Right lobe of liver (tissue), 6 donors: ENCODE data around the gene C4A. TPM values are rescaled to one million over a fixed set of nuclear protein-coding genes. Genes with fewer than 3 reads are reported as not detected.
A peak's percentile ranks its signal among the peaks of the same experiment; 100 is the strongest.
"Not testable (repeated sequence)": the region's sequence is repeated elsewhere in the genome, so short reads cannot be mapped to it uniquely, and the experiment has no call there.

Source experiments
- ATAC-seq, 4 donors: fragments of 200-7000 bp; cut with Tn5 transposase; one replicate each; pipeline ENCODE4 v1.9.1; 2020; ENCODE audit warnings: mild to moderate bottlenecking in 4 of 4, moderate library complexity in 4 of 4
- DNase-seq, 3 donors: peaks; one replicate each; pipeline ENCODE4 v3.0.0-alpha.2; 2020
- H3K27ac ChIP-seq, 3 donors: fragments of 200-600 bp; one replicate each; pipeline ENCODE4 v1.8.0; 2022
- H3K27me3 ChIP-seq, 2 donors: fragments of 200-600 bp; one replicate each; pipeline ENCODE4 v1.8.0; 2022
- H3K36me3 ChIP-seq, 4 donors: fragments of 200-600 bp; sonication (generic) in 1 of 4; one replicate each; pipeline versions ENCODE4 v1.5.1 to v1.8.0; 2017 to 2022; ENCODE audit warnings: control low read depth in 1 of 4
- H3K4me1 ChIP-seq, 4 donors: fragments of 200-600 bp; sonication (generic) in 1 of 4; one replicate each; pipeline versions ENCODE4 v1.5.1 to v1.8.0; 2017 to 2022; ENCODE audit warnings: control low read depth in 1 of 4
- H3K4me3 ChIP-seq, 3 donors: fragments of 200-600 bp; one replicate each; pipeline ENCODE4 v1.8.0; 2022
- H3K9me3 ChIP-seq, 4 donors: fragments of 200-600 bp; sonication (generic) in 1 of 4; one replicate each; pipeline versions ENCODE4 v1.5.1 to v1.8.0; 2017 to 2022; ENCODE audit warnings: control low read depth in 1 of 4
- WGBS: methylation state at CpG from one replicate; pipeline ENCODE4 v1.1.6; 2018; ENCODE audit warnings: low coverage, low lambda C conversion rate; ENCODE audit not compliant: insufficient coverage; ENCODE audit errors: missing lambda C conversion rate; 5-methylcytosine and 5-hydroxymethylcytosine counted together
- intact Hi-C, 2 donors: fragments of 100-400 bp; cut with DNase I; formaldehyde crosslinking; loops; one replicate each; pipeline versions ENCODE4 v1.11.2 to v1.14.1; 2022
- total RNA-seq, 6 experiments: library from RNA; depleted of rRNA in 2 of 6; stranded (reverse); fragments of >200 nt in 2 of 6; fragmentation: NEBNext Ultra II Directional in 3 of 6; extraction: Animal tissue kit (Norgen Biotek cat#: 25700) in 3 of 6; gene quantifications; one replicate each; pipeline versions ENCODE4 v1.1.0 to v1.2.4, GENCODE V29; 2016 to 2023
- TF ChIP-seq, protein P1 (sequence below), 4 donors: fragments of 200-600 bp in 3 of 4; fragments of 450-650 bp in 1 of 4; IDR thresholded peaks; one replicate each; pipeline versions ENCODE4 v1.5.1 to v1.8.0; 2016 to 2022; ENCODE audit warnings: antibody characterized with exemption in 4 of 4, mild to moderate bottlenecking in 2 of 4
- donor health status: DM: no; HTN: yes; CAD: no.
- donor health status: DM: no; HTN: no; CAD: no.
- donor health status: DM: no; HTN: no; CAD: no.
- donor health status: DM: no; HTN: yes; CAD: no.
- donor health status: DM: no; HTN: yes; CAD: no.

The C4A gene
- total RNA-seq, 6 experiments from 2014 or later = 1,495 to 2,818 (median 2,205) TPM

DNA sequence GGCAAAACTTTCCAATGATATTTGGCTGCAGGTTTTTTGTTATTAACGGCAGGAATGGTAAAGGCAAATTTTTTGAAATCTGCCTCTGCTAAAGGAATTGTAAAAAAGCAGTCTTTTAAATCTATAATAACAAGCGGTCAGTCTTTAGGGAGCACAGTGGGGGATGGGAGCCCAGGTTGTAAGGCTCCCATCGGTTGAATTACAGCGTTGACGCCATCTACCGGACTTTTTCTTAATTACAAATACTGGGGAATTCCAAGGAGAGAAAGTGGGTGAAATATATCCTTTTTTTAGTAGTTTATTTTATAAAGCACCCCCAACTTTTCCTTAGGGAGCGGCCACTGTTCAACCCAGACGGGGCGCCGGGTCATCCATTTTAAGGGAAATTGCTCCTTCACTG, 7.5 kb downstream of the C4A start:
- intact Hi-C loops = not testable (repeated sequence)

DNA sequence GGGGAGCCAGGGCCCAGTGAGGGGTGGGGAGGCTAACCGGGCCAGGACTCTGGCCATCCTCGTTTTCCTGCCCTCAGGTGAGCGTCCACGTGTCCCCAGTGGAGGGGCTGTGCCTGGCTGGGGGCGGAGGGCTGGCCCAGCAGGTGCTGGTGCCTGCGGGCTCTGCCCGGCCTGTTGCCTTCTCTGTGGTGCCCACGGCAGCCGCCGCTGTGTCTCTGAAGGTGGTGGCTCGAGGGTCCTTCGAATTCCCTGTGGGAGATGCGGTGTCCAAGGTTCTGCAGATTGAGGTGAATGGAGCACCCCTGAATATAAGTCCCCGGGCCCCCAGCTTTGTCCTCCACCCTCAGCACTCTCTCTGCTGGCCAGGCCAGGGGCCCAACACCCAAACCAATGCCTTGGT, 12.6 kb downstream of the C4A start:
- H3K27ac ChIP-seq, H3K36me3 ChIP-seq, H3K4me1 ChIP-seq, ATAC-seq, H3K27me3 ChIP-seq, H3K9me3 ChIP-seq, H3K4me3 ChIP-seq, intact Hi-C loops: not testable (repeated sequence)
- peak in 2 of 3 donors; percentile 14 to 39 for DNase-seq
- no CpG with 5 or more reads among the region's 14 CpGs for WGBS

More for the DNA sequence above, 7.5 kb downstream of the C4A start:
- H3K4me3 ChIP-seq, ATAC-seq, H3K36me3 ChIP-seq, H3K9me3 ChIP-seq, H3K4me1 ChIP-seq, DNase-seq, H3K27me3 ChIP-seq, H3K27ac ChIP-seq: not testable (repeated sequence)
- no CpG with 5 or more reads among the region's 10 CpGs for WGBS

DNA sequence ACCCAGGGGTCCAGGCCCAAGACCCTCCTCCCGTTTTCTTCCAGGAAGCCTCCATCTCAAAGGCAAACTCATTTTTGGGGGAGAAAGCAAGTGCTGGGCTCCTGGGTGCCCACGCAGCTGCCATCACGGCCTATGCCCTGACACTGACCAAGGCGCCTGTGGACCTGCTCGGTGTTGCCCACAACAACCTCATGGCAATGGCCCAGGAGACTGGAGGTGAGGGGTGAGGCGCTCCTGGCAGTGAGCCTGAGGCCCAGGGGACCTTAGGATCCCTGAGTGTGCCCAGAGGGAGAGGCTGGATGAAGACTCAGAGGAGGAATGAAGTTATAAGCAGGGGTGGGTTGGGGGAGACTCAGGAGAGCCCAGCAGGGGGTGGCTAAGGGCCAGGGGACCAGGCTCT, 14.5 kb downstream of the C4A start:
- ATAC-seq = peak in 2 of 4 donors; percentile 1 to 8
- H3K27ac ChIP-seq, H3K4me3 ChIP-seq, H3K36me3 ChIP-seq, intact Hi-C loops, H3K4me1 ChIP-seq, H3K9me3 ChIP-seq, H3K27me3 ChIP-seq: not testable (repeated sequence)
- peak in 2 of 3 donors; percentile 50 to 58 for DNase-seq
- 60% methylated on average over 1 of the region's 6 CpGs for WGBS

- H3K36me3 ChIP-seq, H3K27ac ChIP-seq, H3K4me3 ChIP-seq, H3K4me1 ChIP-seq, DNase-seq, intact Hi-C loops, H3K9me3 ChIP-seq, H3K27me3 ChIP-seq: not testable (repeated sequence)
- no CpG with 5 or more reads among the region's 15 CpGs for WGBS
- peak; percentile 36 to 78 (median 63) for ATAC-seq
These were observed 20.9 kb downstream of the C4A start for GRCh38 chr6:32002546-32003268.

DNA sequence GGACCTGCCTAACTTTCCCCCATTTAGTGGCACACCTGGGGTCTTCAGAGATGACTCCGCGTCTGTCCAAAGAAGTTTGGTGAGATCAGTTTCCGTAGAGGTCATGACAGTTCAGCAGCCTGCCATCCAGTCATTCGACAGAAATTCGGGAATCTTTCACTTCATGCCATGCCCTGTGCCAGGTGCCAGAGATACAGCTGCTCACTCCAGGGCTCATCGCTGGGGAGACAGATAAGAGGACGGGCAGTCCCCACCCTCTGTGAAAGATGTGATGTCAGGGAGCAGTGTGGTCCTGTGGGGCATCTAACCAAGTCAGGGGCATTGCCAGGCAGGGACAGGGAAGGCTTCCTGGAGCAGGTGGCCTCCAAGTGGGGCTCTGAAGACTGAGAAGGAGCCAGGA, 21.4 kb downstream of the C4A start:
- H3K27me3 ChIP-seq, H3K27ac ChIP-seq, intact Hi-C loops, H3K36me3 ChIP-seq, H3K9me3 ChIP-seq, H3K4me3 ChIP-seq, DNase-seq, H3K4me1 ChIP-seq: not testable (repeated sequence)
- no CpG with 5 or more reads among the region's 7 CpGs for WGBS
- peak in 2 of 4 donors; percentile 0 to 4 for ATAC-seq

DNA sequence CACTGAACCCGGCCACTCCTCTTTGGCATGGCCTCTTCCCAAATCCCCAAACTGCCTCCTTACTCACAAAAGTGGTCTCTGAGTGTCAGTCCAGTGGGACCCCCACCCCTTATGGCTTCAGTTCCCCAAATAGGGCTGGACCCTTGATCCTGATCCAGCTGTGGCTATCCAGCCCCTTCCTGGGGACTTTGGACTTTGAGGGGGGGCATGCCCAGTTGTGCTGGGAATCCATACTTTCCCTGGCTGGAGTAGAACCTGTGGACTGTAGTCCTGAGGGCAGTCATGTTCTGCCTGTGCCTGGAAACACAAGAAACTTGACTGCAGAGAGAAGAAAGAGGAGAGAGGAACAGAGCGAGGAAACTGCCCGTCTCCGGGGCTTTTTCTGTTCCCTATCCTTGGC, 22.5 kb downstream of the C4A start:
- H3K9me3 ChIP-seq, intact Hi-C loops, H3K4me3 ChIP-seq, H3K36me3 ChIP-seq, H3K4me1 ChIP-seq, H3K27me3 ChIP-seq: not testable (repeated sequence)
- 83% methylated on average over 3 of the region's 4 CpGs for WGBS
- H3K27ac ChIP-seq = peak overlapping the region in 1 of 3 donors; percentile 73
- DNase-seq = peak; percentile 22 to 56 (median 43)
- peak in 3 of 4 donors; percentile 0 to 45 (median 14) for ATAC-seq

DNA sequence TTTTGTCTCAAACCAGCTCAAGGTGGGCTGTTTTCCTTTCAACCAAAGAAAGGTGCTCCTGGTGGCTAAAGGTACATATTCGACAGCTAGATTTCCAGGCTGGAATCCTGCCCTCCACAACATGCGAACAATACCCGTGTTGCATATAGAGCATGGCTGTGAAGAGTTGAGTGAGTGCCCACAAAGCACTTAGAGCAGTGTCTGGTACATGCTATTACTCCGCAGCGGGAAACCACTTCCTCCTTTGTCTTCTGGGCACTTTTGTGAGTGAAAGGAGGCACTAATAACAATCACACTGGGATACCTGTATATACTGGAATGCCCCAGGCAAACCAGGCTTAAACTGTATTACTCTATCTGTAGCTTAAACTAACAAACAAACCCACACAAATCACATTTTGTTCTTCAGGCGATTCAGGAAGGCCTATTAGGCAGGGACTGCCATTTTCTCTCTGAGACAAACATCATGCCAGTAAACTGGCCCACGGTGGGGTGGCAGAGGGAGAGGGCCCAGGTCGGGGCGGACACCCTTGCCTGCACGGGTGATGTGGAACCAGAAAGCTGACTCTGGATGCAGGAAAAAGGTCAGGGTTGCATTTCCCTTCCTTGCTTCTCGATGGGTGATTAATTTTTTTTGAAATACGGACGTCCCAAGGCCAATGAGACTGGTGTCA, 23.1 kb downstream of the C4A start:
- H3K4me1 ChIP-seq, H3K9me3 ChIP-seq, H3K4me3 ChIP-seq, intact Hi-C loops, H3K27me3 ChIP-seq, H3K36me3 ChIP-seq: not testable (repeated sequence)
- WGBS = 34% methylated on average over 5 of the region's 13 CpGs
- H3K27ac ChIP-seq = peak overlapping the region in 1 of 3 donors; percentile 73
- peak in 1 of 3 donors; percentile 31 for DNase-seq
- peak in 2 of 4 donors; percentile 0 for ATAC-seq

DNA sequence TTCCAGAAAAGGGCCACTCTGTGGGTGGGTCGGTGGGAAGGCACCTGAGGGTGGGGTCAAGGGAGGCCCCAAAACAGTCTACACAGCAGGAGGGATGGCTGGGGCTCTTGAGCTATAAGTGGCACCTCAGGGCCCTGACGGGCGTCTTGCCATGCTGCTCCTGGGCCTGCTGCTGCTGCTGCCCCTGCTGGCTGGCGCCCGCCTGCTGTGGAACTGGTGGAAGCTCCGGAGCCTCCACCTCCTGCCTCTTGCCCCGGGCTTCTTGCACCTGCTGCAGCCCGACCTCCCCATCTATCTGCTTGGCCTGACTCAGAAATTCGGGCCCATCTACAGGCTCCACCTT, 23.7 kb downstream of the C4A start:
- H3K9me3 ChIP-seq, intact Hi-C loops, H3K4me3 ChIP-seq, H3K4me1 ChIP-seq, H3K27me3 ChIP-seq, H3K36me3 ChIP-seq: not testable (repeated sequence)
- H3K27ac ChIP-seq = peak overlapping the region in 1 of 3 donors; percentile 37
- no CpG with 5 or more reads among the region's 9 CpGs for WGBS
- TF ChIP-seq, protein P1, sequence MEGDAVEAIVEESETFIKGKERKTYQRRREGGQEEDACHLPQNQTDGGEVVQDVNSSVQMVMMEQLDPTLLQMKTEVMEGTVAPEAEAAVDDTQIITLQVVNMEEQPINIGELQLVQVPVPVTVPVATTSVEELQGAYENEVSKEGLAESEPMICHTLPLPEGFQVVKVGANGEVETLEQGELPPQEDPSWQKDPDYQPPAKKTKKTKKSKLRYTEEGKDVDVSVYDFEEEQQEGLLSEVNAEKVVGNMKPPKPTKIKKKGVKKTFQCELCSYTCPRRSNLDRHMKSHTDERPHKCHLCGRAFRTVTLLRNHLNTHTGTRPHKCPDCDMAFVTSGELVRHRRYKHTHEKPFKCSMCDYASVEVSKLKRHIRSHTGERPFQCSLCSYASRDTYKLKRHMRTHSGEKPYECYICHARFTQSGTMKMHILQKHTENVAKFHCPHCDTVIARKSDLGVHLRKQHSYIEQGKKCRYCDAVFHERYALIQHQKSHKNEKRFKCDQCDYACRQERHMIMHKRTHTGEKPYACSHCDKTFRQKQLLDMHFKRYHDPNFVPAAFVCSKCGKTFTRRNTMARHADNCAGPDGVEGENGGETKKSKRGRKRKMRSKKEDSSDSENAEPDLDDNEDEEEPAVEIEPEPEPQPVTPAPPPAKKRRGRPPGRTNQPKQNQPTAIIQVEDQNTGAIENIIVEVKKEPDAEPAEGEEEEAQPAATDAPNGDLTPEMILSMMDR (IDR thresholded peaks at IDR 0.05) = peak in 3 of 4 donors; percentile 5 to 16 (median 13)
- peak in 2 of 3 donors; percentile 56 to 59 for DNase-seq
- peak; percentile 1 to 30 (median 6) for ATAC-seq

GRCh38 chr6:32005991-32006529, 24.2 kb downstream of the C4A start:
- H3K36me3 ChIP-seq, H3K4me3 ChIP-seq, H3K9me3 ChIP-seq, H3K4me1 ChIP-seq, ATAC-seq, intact Hi-C loops, H3K27me3 ChIP-seq, H3K27ac ChIP-seq: not testable (repeated sequence)
- DNase-seq = peak in 2 of 3 donors; percentile 14 to 23
- no CpG with 5 or more reads among the region's 8 CpGs for WGBS

DNA sequence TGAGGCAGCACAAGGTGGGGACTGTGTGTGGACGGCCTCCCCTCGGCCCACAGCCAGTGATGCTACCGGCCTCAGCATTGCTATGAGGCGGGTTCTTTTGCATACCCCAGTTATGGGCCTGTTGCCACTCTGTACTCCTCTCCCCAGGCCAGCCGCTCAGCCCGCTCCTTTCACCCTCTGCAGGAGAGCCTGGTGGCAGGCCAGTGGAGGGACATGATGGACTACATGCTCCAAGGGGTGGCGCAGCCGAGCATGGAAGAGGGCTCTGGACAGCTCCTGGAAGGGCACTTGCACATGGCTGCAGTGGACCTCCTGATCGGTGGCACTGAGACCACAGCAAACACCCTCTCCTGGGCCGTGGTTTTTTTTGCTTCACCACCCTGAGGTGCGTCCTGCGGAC, 25.2 kb downstream of the C4A start:
- ATAC-seq, intact Hi-C loops, H3K27ac ChIP-seq, H3K27me3 ChIP-seq, H3K4me1 ChIP-seq, H3K4me3 ChIP-seq, H3K9me3 ChIP-seq, H3K36me3 ChIP-seq: not testable (repeated sequence)
- 72% methylated on average over 2 of the region's 12 CpGs for WGBS
- peak in 2 of 3 donors; percentile 10 to 27 for DNase-seq
